ENCODE data around the gene MIOX. TPM values are rescaled to one million over a fixed set of nuclear protein-coding genes. Genes with fewer than 3 reads are reported as not detected.

The MIOX gene
- total and polyA plus RNA-seq, 2 of the 13 experiments (the other 11 are each of a cell fraction or from before 2014, with no cell fraction given) = 1.5 to 2.9 TPM

GRCh38 chr22:50530580-50530876 is 43.9 kb downstream of the MIOX start (continued):
- TF ChIP-seq ELF1 (CRISPR knock-in tag; IDR thresholded peaks at IDR 0.05) (0 out of 2 replicates have a peak, but pooled peaks have one; percentile 7), MEF2D (CRISPR knock-in tag; IDR thresholded peaks at IDR 0.05) (peak; percentile 42; the same call in 1 of the 2 replicates), MAF1 (CRISPR knock-in tag; IDR thresholded peaks at IDR 0.05; ENCODE audit: borderline replicate concordance) (no peak), ZNF564 (CRISPR knock-in tag; IDR thresholded peaks at IDR 0.05) (no peak; the same call in 1 of the 2 replicates), ZFP36L1 (CRISPR knock-in tag; IDR thresholded peaks at IDR 0.05) (peak; percentile 24; the same call in 1 of the 2 replicates), FOXO1 (CRISPR knock-in tag; IDR thresholded peaks at IDR 0.05) (no peak), SKI (IDR thresholded peaks at IDR 0.05; ENCODE audit: partially characterized antibody) (no peak), ZNF34 (CRISPR knock-in tag; IDR thresholded peaks at IDR 0.05; ENCODE audit: borderline replicate concordance) (0 out of 2 replicates have a peak, but pooled peaks have one; percentile 56), POLR2AphosphoS2 (IDR thresholded peaks at IDR 0.05; ENCODE audit: low read depth, low read length) (no peak), MED13 (CRISPR knock-in tag; IDR thresholded peaks at IDR 0.05) (no peak), TEAD2 (CRISPR knock-in tag; IDR thresholded peaks at IDR 0.05) (no peak), SRSF4 (IDR thresholded peaks at IDR 0.05; ENCODE audit: low read depth, low read length, poor library complexity, severe bottlenecking) (no peak), IKZF4 (CRISPR knock-in tag; IDR thresholded peaks at IDR 0.05; ENCODE audit: borderline replicate concordance, low read depth, not compliant biosample characterization) (no peak), LCORL (IDR thresholded peaks at IDR 0.05) (no peak), LCORL (CRISPR knock-in tag; IDR thresholded peaks at IDR 0.05) (no peak), SMAD1 (CRISPR knock-in tag; IDR thresholded peaks at IDR 0.05; ENCODE audit: borderline replicate concordance, low read depth) (no peak), MTERF4 (CRISPR knock-in tag; IDR thresholded peaks at IDR 0.05) (no peak), ZNF660 (CRISPR knock-in tag; IDR thresholded peaks at IDR 0.05; ENCODE audit: borderline replicate concordance, low read depth) (no peak), BORCS8-MEF2B (CRISPR knock-in tag; IDR thresholded peaks at IDR 0.05) (peak; percentile 5; the same call in 1 of the 2 replicates), ZNF652 (CRISPR knock-in tag; IDR thresholded peaks at IDR 0.05; ENCODE audit: borderline replicate concordance, low read depth) (no peak), ZBTB26 (CRISPR knock-in tag; IDR thresholded peaks at IDR 0.05; ENCODE audit: borderline replicate concordance) (no peak), HOXA5 (CRISPR knock-in tag; IDR thresholded peaks at IDR 0.05) (0 out of 2 replicates have a peak, but pooled peaks have one; percentile 2), NRL (CRISPR knock-in tag; IDR thresholded peaks at IDR 0.05; ENCODE audit: borderline replicate concordance) (no peak; the same call in 1 of the 2 replicates), ZSCAN21 (CRISPR knock-in tag; IDR thresholded peaks at IDR 0.05; ENCODE audit: borderline replicate concordance) (no peak), JUND (CRISPR knock-in tag; IDR thresholded peaks at IDR 0.05) (no peak), ZNF792 (CRISPR knock-in tag; IDR thresholded peaks at IDR 0.05) (no peak), FOXC1 (CRISPR knock-in tag; IDR thresholded peaks at IDR 0.05; ENCODE audit: borderline replicate concordance) (no peak; the same call in 1 of the 2 replicates), DMAP1 (CRISPR knock-in tag; IDR thresholded peaks at IDR 0.05) (peak; percentile 51; the same call in 1 of the 2 replicates), ZNF24 (IDR thresholded peaks at IDR 0.05) (no peak), ZNF3 (CRISPR knock-in tag; IDR thresholded peaks at IDR 0.05) (no peak; the same call in 1 of the 2 replicates)
- TF ChIP-seq, protein P1, sequence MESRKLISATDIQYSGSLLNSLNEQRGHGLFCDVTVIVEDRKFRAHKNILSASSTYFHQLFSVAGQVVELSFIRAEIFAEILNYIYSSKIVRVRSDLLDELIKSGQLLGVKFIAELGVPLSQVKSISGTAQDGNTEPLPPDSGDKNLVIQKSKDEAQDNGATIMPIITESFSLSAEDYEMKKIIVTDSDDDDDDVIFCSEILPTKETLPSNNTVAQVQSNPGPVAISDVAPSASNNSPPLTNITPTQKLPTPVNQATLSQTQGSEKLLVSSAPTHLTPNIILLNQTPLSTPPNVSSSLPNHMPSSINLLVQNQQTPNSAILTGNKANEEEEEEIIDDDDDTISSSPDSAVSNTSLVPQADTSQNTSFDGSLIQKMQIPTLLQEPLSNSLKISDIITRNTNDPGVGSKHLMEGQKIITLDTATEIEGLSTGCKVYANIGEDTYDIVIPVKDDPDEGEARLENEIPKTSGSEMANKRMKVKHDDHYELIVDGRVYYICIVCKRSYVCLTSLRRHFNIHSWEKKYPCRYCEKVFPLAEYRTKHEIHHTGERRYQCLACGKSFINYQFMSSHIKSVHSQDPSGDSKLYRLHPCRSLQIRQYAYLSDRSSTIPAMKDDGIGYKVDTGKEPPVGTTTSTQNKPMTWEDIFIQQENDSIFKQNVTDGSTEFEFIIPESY (CRISPR knock-in tag; IDR thresholded peaks at IDR 0.05) = no peak
